Measurements from ENCODE around the gene HTRA3. TPM values are rescaled to one million over a fixed set of nuclear protein-coding genes. Genes with fewer than 3 reads are reported as not detected.

Gene HTRA3
- total RNA-seq, 4 donors from 2014 or later = 1.8 to 13.0 (median 6.6) TPM

DNA sequence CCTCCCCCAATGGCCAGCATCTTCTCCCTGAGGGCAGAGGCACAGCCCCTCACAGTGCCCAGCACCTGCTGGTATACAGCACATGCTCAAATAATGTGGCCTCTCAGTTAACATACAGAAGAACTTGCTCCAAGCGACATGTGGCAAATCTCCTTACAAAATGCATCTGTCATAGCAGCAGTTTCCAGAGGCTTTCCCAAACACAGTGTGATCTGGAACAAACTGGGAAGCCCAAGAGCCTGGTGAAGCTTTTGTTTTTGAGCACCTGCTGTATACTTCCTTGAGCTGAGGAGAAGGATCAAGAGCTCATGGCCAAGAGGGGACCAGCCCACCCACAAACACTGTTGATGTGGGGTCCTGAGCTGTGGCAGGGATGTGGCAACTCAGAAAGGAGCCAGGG, 34.8 kb upstream of the HTRA3 start:
- Histone ChIP-seq H3K36me3 (peaks cover 0 to 80% (median 5%) of the 10 kb centered on the region in 3 donors), H3K4me1 (peaks cover 0 to 12% (median 0%) of the 10 kb centered on the region in 3 donors), H3K4me3 (no peak overlapping the region), H3K27ac (no peak overlapping the region), H3K9me3 (no peaks in the 10 kb centered on the region), H3K27me3 (no peaks in the 10 kb centered on the region)
- intact Hi-C loops (cut with DNase I) = no loop called here
- TF ChIP-seq CTCF (IDR thresholded peaks at IDR 0.05) = no peak
- no peak for TF ChIP-seq POLR2A (IDR thresholded peaks at IDR 0.05)
- 88 to 100% methylated on average over 1 of the region's 1 CpG for WGBS, 2 donors
- DNase-seq = no peak

DNA sequence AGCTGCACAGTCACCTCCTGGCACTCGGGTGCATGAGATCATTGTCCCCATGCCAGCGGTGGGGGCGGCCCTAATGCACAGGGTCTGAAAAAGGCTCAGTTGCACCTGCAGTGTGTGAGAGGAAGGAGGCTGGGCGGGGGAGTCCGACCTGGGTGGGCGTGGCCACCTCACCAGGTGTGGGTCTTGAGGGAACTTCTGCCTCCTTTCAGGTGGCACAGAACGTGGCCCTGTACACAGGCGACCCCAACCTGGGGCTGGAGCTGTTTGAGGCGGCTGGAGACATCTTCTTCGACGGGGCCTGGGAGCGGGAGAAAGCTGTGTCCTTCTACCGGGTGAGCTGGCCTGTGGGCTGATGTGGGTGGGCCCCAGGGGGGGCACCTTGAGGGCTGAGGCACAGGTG, 34.3 kb upstream of the HTRA3 start:
- intact Hi-C loops (cut with DNase I) = no loop called here
- Histone ChIP-seq H3K27me3 (no peaks in the 10 kb centered on the region), H3K27ac (no peak overlapping the region), H3K36me3 (peaks cover 0 to 85% (median 5%) of the 10 kb centered on the region in 3 donors), H3K4me1 (peaks cover 0 to 12% (median 0%) of the 10 kb centered on the region in 3 donors), H3K9me3 (no peaks in the 10 kb centered on the region), H3K4me3 (no peak overlapping the region)
- DNase-seq = no peak
- TF ChIP-seq POLR2A (IDR thresholded peaks at IDR 0.05) = no peak
- no peak for TF ChIP-seq CTCF (IDR thresholded peaks at IDR 0.05)
- WGBS, 2 donors = 60 to 100% methylated on average over 1 to 2 of the region's 13 CpGs

GRCh38 chr4:8235686-8236085, 33.9 kb upstream of the HTRA3 start:
- TF ChIP-seq POLR2A (IDR thresholded peaks at IDR 0.05) (no peak), CTCF (IDR thresholded peaks at IDR 0.05) (no peak)
- WGBS, 2 donors = 94 to 95% methylated on average over 4 to 11 of the region's 12 CpGs
- Histone ChIP-seq H3K27me3 (no peaks in the 10 kb centered on the region), H3K27ac (no peak overlapping the region), H3K36me3 (peaks cover 0 to 89% (median 5%) of the 10 kb centered on the region in 3 donors), H3K9me3 (no peaks in the 10 kb centered on the region), H3K4me1 (peaks cover 0 to 12% (median 0%) of the 10 kb centered on the region in 3 donors), H3K4me3 (no peak overlapping the region)
- no peak for DNase-seq
- intact Hi-C loops (cut with DNase I) = no loop called here

DNA sequence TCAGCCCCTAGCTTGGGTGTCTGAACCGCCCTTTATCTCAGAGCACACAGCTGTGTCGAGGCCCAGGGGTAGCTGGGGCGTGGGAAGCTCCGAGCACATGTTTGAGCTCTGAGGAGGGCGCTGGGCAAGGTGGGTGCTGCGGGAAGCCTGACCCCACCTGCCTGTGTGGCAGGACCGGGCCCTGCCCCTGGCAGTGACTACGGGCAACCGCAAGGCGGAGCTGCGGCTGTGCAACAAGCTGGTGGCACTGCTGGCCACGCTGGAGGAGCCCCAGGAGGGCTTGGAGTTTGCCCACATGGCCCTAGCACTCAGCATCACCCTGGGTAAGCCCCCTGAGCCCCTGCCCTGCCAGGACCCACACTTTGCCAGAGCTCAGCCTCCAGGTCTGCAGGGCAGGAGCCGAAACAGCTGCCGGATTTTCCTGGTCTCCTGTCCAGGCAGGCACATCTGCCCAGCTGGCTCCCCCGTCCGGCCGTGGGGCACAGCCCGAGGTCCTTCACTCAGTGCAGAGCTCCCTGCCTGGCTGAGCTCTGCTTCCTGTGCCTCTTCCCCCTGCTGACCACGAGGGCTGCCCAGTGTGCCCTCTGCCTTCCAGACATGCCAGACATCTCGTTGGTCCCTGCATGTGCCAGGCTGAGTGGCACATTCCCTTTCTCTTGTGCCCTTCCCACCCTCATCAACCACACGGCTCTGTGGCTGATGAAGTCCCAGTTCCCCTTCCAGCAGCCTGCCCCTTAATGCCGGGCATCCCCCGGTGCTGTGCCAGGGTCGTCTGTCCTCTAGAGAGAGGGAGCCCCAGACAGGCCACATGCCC, 33.2 kb upstream of the HTRA3 start:
- TF ChIP-seq POLR2A (IDR thresholded peaks at IDR 0.05) (no peak), CTCF (IDR thresholded peaks at IDR 0.05) (no peak)
- Histone ChIP-seq H3K4me1 (peaks cover 0 to 12% (median 0%) of the 10 kb centered on the region in 3 donors), H3K36me3 (peaks cover 0 to 96% (median 5%) of the 10 kb centered on the region in 3 donors), H3K4me3 (no peak overlapping the region), H3K27ac (no peak overlapping the region), H3K27me3 (no peaks in the 10 kb centered on the region), H3K9me3 (no peaks in the 10 kb centered on the region)
- 76 to 82% methylated on average over 4 to 9 of the region's 24 CpGs for WGBS, 2 donors
- DNase-seq = no peak
- intact Hi-C loops (cut with DNase I) = no loop called here

DNA sequence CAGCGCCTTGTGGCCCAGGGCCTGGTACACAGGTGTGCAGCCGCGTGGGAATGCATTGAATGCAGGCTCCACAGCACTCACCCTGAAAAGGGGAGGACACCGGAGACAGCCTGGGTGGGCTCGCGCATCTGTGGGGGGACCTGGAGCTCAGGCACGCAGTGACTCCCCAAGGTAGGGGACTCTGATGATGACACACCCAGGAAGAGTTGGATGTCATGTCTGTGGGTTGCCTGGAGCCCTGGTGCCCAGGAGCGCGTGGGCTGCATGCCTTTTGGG, 32.7 kb upstream of the HTRA3 start:
- Histone ChIP-seq H3K36me3 (peaks cover 0 to 98% (median 5%) of the 10 kb centered on the region in 3 donors), H3K27me3 (no peaks in the 10 kb centered on the region), H3K9me3 (no peaks in the 10 kb centered on the region), H3K4me3 (no peak overlapping the region), H3K4me1 (peaks cover 0 to 13% (median 0%) of the 10 kb centered on the region in 3 donors), H3K27ac (no peak overlapping the region)
- DNase-seq = no peak
- 93% methylated on average over 3 of the region's 9 CpGs; no CpG with 5 or more reads in 1 of the 2 donors for WGBS, 2 donors
- no peak for TF ChIP-seq POLR2A (IDR thresholded peaks at IDR 0.05)
- TF ChIP-seq CTCF (IDR thresholded peaks at IDR 0.05) = no peak
- intact Hi-C loops (cut with DNase I) = no loop called here

All from esophagus squamous epithelium (tissue), 5 donors.